BE2C (cell line): ENCODE results near the gene SCN9A.

Experiments used
- DNase-seq: peaks from one replicate; pipeline ENCODE4 v3.0.0-alpha.2; 2020
- H3K27me3 ChIP-seq: fragments of 250-450 bp; sonication (Bioruptor Pico); 2 replicates; pipeline ENCODE4 v1.5.1; 2020; ENCODE audit warnings: mild to moderate bottlenecking
- H3K36me3 ChIP-seq: fragments of 250-450 bp; sonication (Bioruptor Pico); 2 replicates; pipeline ENCODE4 v1.5.1; 2020; ENCODE audit warnings: mild to moderate bottlenecking
- H3K4me1 ChIP-seq: fragments of 250-450 bp; sonication (Bioruptor Pico); 2 replicates; pipeline ENCODE4 v1.5.1; 2020
- H3K4me3 ChIP-seq: 2 replicates; pipeline ENCODE4 v1.5.1; 2011; ENCODE audit warnings: low read depth, low read length
- H3K9me3 ChIP-seq: fragments of 250-450 bp; sonication (Bioruptor Pico); 2 replicates; pipeline ENCODE4 v1.5.1; 2020
- CTCF ChIP-seq: IDR thresholded peaks from 2 replicates; pipeline ENCODE4 v1.5.1; 2012; ENCODE audit warnings: mild to moderate bottlenecking, low read depth, low read length

The SCN9A gene

GRCh38 chr2:166234112-166234846, 141.5 kb downstream of the SCN9A start:
- no peaks in the 10 kb centered on the region for H3K27me3 ChIP-seq
- no peak overlapping the region for H3K4me3 ChIP-seq
- TF ChIP-seq CTCF: no peak
- no peak for DNase-seq
- H3K36me3 ChIP-seq: no peaks in the 10 kb centered on the region
- no peaks in the 10 kb centered on the region for H3K9me3 ChIP-seq
- no peaks in the 10 kb centered on the region for H3K4me1 ChIP-seq

GRCh38 chr2:166233244-166233643, 142.5 kb downstream of the SCN9A start:
- no peak for DNase-seq
- Histone ChIP-seq H3K4me1 (no peaks in the 10 kb centered on the region), H3K9me3 (no peaks in the 10 kb centered on the region), H3K36me3 (no peaks in the 10 kb centered on the region), H3K27me3 (no peaks in the 10 kb centered on the region), H3K4me3 (no peak overlapping the region)
- no peak for TF ChIP-seq CTCF

- Histone ChIP-seq H3K4me3 (no peak overlapping the region), H3K27me3 (no peaks in the 10 kb centered on the region), H3K36me3 (no peaks in the 10 kb centered on the region), H3K4me1 (no peaks in the 10 kb centered on the region), H3K9me3 (no peaks in the 10 kb centered on the region)
- no peak for TF ChIP-seq CTCF
- no peak for DNase-seq
Observed at GRCh38 chr2:166230724-166231070, 145.0 kb downstream of the SCN9A start.

GRCh38 chr2:166230024-166230723, 145.6 kb downstream of the SCN9A start:
- no peaks in the 10 kb centered on the region for H3K9me3 ChIP-seq
- no peak overlapping the region for H3K4me3 ChIP-seq
- no peak for TF ChIP-seq CTCF
- no peaks in the 10 kb centered on the region for H3K4me1 ChIP-seq
- H3K36me3 ChIP-seq: no peaks in the 10 kb centered on the region
- H3K27me3 ChIP-seq: no peaks in the 10 kb centered on the region
- no peak for DNase-seq

- Histone ChIP-seq H3K4me3 (no peak overlapping the region), H3K27me3 (no peaks in the 10 kb centered on the region), H3K4me1 (no peaks in the 10 kb centered on the region), H3K36me3 (no peaks in the 10 kb centered on the region), H3K9me3 (no peaks in the 10 kb centered on the region)
- DNase-seq: no peak
- no peak for TF ChIP-seq CTCF
Observed at GRCh38 chr2:166229678-166230023, 146.1 kb downstream of the SCN9A start.

- Histone ChIP-seq H3K36me3 (no peaks in the 10 kb centered on the region), H3K27me3 (no peaks in the 10 kb centered on the region), H3K4me1 (no peaks in the 10 kb centered on the region), H3K4me3 (no peak overlapping the region), H3K9me3 (no peaks in the 10 kb centered on the region)
- no peak for TF ChIP-seq CTCF
- no peak for DNase-seq
Observed at GRCh38 chr2:166224197-166224596, 151.5 kb downstream of the SCN9A start.
